GM10847 (cell line): Measurements from ENCODE around the gene XRCC4.

Experiments used
- POLR2A ChIP-seq: IDR thresholded peaks from 2 replicates; pipeline ENCODE4 v1.6.1; 2011; ENCODE audit not compliant: insufficient read length; ENCODE audit errors: extremely low read depth

XRCC4 gene

DNA sequence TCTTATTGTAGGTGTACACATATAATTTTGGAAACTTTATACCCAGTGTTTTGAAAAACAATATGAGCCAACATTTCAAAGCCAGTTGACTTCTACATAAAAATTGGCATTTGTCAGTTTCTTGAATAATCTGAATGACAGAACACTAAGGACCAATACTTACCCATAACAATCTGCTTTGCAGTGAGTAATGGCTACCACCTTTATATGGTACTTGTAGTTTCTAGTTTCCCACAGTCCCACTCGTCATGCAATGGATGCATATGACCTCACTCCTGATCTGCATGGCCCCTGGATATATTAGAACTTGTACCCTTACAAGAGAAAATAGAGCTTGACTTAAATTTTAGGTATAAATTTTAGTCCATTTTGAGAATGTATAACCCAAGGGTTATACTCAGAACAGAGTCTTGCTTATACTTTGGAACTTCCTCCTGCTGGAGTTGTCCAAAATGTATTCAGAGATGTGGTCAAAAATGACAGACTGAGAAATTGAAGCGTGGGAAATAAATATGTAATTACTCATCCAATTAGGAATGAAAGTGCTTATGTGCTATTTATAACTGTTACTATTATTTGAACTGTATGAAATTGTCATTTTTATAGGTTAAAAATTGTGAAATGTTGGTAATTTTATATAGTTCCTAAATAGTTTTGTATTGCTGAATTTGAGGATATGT is 19.5 kb downstream of the XRCC4 start:
- no peak for TF ChIP-seq POLR2A

DNA sequence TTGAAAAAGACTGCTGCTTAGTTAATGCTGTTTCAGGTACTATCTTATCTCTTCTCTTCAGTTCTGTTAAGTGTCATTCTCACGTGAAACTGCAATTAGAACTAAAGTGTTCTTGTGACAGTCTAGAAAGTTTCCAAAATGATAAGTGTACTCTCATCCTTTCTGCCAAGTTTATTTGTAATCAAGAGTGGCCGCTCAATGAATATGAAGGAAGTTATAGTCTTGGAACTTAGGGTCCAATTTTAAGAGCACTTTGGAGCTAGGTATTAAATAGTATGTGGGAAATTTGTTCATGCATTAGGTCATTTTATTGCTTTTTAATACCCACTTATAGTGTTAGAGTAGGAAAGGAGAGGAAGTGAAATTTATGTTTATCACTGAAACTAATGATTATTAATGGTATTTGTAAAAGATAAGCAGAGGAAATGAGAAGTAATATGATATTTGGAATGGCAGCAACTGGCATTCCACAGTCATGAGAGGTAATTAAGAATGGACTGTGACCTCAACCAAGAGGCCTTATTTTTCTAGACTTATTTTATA is 20.4 kb downstream of the XRCC4 start:
- TF ChIP-seq POLR2A = no peak

DNA sequence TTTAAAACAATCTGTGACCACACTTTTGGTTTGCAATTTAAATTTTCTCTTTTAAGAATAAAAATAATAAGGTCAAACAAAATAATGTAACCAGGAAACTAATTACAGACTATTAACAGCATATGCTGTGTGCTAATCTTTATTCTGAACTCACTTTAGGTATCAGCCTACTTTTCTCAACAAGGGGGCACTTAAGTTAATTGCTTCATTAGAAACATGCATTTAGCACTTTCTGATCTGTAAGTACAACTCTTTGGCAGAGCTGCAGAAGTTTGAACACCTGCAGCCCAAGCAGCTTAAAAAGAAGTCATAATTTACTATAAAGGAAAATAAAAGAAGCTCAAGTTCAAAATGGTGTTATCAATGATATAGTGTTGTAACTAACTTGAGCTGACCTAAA is 21.7 kb downstream of the XRCC4 start:
- TF ChIP-seq POLR2A = no peak

DNA sequence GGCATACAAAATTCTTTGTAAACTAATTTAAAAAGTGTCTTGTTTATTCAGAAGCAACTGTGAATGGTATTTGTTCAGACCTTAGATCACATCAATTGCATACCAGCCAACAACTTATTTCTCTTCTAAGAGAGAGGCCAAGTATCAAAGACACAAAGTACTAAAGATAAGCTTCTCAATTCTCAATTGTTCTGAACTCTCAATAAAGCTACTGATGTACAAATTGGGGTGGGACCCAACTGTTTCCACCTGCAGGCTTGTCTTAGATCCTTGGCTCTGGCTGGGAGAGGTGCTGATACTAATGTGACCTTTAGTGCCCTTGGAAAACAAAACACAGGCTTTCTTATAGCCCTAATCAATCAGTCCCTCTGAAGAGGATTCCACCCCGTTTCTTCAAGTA is 22.1 kb downstream of the XRCC4 start:
- no peak for TF ChIP-seq POLR2A

DNA sequence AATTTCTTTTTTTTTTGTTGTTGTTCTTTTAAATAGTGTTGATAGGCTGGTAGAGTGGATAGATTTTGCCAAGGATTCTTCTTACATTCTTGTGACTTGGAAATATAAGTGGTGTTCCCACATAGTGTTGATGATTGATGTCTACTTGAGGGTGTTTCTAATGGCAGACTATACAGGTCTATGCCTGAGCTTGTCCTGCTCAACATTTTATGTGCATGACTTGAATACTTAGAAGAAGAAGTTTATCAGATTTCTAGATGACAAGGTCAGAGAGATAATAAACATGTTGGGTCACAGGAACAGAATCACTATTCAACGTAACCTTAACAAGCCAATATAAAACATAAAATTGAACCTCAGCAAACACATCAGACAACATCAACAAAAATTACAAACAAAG is 24.2 kb downstream of the XRCC4 start:
- no peak for TF ChIP-seq POLR2A

DNA sequence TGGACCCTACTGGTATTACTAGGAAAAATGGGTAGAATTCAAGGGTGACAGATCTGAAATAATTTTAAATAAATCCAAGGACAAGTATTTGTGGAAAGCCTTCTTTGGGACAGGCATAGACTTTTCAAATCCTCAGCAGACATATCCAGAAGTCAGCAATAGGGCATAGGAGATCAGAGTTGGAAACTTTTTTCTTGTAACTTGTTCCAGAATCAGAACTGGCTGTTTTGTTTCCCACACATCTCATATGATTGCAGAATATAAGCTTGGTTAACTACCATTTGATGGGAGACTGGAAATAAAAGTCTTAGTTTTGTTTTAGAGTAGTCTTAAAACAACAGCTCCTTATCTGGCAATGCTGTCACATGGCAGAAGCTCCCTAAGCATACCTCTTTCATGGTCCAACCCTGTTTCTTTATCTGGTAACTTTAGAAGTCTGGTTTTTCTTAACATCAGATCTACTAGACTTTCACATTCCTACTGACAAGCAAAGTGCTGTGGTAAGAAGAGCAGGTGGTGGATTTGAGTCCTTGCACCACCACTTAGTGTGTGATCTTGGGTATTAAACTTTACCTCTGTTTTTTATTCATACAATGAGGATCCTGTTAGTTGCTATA is 25.1 kb downstream of the XRCC4 start:
- TF ChIP-seq POLR2A = no peak

DNA sequence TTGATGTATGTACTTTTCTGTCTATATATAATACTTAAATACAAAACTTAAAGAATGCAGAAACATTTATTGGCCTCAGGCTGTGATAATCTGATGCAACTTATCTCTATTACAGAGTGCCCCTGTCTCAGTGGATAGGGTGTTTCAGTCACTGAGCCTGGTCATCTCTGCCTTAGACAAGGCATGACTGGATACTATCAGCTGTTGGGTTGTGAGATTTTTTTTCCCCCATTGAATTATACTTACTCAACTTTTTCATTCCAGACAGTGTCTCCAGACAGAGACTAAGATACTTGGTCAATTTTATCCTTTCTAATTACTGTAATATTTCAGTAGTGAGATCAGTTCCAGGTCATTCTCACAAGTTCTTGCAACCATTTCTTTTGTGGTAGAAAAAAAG is 26.7 kb downstream of the XRCC4 start:
- no peak for TF ChIP-seq POLR2A

DNA sequence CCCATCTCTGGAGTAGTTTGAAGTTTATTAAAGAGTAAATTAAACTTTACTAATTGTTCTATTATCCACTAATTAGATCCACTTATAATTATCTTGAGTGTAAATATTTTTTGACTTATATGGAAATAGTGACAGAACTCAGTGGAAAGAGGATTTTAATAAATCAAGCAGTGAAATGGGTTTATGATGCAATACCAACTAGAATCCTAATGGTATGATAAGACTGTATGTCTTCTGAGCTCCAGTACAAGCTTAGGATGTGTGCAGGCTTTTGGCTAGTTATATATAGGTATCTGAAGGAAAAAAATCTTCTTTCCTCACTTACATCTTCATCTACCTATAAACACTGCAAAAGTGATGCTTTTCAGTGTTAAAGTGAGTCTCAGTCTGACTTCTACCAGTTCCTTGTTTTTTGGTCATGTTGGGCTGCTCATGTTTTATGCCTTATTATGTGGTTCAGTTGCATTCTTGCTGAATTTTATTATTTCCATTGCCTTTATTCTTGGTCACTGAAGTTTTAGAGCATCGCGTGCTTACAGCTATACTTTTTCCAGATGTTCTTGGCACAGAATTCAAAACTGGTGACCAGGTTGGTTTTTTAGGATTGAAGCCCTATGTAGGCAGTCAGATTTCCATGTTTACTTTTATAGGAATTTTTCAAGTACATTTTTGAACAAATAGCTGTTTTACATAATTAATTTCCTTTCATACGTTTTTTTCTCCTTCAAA is 30.5 kb downstream of the XRCC4 start:
- TF ChIP-seq POLR2A = no peak

DNA sequence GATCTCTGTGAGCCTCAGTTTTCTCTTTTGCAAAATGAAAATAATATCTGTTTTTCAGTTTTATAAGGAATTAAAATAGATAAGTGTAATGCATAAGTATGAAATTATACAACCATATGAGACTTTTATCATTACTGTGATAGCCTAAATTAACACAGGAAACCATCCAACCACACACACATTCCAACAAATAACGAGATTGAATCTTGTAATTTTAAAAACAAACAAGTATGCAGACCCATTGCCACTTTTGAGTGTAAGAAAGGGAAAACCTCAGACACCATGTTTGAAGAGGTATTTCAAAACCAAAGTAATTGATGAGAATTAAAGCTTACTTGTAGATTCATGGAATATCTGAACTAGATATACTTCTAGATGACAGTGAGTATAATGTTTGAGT is 32.0 kb downstream of the XRCC4 start:
- no peak for TF ChIP-seq POLR2A

DNA sequence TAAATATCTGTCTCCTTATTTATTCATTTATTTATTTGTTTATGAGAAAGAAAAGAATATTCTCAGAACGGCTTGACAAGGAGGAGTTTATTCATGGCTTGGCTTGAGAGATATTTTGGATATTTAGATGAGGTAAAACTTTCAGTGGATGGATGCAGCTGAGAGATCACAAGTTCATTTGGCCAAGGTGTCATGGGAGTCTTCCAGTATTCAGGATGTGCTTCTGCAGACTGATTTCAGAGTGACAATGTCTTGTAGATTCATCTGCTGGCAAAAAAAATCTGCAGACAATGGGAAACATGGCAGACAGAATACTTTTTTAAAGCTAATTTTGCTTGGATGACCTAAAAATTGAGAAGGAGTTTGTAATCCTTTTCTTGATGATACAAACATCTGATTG is 38.5 kb downstream of the XRCC4 start:
- TF ChIP-seq POLR2A = no peak

DNA sequence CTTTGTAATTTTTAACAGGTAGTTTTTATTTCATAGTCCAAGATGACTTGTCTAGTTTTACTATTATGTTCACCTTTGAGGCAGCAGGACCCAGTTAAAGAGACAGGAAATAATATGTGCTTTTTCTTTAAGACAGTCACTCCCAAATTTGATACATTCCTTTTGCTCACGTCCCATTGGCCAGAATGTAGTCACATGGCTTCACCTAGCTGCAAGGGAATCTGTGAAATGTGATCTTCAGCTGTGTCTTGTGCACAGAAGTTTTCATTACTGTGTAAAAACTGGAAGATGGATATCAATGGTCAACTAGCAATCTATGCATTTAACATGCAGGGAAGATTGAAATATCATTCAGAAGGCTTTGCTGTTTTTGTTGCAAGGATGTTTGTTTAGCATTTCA is 41.1 kb downstream of the XRCC4 start:
- TF ChIP-seq POLR2A = no peak

DNA sequence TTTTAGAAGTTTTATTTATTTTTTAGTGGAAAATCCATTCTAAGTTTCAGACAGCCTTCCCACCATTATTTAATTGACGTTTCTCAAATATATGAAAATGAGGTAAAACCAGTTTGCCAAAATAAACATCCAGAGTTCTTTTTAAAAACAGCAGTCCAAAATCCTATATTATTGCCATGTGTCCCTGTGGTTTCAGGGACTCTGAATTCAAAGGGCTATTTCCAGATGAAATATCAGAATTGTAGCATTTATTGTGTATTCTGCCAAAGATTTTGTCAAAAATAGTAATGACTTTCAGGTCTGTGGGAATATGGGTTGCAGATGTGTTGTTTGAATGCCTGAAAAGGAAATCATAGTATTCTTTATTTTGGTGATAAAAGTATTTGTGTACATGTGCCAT is 41.6 kb downstream of the XRCC4 start:
- TF ChIP-seq POLR2A = no peak

DNA sequence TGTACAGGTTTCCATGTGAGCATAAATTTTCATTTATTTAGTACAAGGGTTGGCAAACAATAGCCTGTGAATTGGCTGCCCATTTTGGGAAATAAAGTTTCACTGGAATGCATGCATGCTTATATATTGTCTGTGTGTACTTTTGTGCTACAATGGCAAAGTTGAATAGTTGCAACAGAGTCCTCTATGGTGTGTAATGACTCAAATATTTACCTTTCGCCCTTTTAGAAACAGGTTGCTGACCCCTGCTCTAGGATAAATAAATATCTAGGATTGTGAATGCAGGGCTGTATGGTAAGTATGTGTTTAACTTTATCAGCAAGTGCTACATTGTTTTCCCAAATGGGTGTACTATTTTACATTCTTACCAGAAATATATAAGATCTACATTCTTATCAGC is 47.2 kb downstream of the XRCC4 start:
- no peak for TF ChIP-seq POLR2A

DNA sequence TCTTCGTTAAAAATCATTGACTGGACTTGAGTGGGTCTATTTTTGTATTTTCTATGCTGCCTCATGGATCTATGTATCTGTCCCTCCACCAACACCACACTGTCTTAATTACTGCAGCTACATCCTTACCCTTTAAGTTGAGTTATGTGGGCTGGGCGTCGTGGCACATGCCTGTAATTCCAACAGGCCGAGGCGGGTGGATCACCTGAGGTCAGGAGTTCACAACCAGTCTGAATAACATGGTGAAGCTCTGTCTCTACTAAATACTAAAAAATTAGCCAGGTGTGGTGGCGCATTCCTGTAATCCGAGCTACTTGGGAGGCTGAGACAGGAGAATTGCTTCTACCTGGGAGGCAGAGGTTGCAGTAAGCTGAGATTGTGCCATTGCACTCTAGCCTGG is 48.2 kb downstream of the XRCC4 start:
- TF ChIP-seq POLR2A = no peak

DNA sequence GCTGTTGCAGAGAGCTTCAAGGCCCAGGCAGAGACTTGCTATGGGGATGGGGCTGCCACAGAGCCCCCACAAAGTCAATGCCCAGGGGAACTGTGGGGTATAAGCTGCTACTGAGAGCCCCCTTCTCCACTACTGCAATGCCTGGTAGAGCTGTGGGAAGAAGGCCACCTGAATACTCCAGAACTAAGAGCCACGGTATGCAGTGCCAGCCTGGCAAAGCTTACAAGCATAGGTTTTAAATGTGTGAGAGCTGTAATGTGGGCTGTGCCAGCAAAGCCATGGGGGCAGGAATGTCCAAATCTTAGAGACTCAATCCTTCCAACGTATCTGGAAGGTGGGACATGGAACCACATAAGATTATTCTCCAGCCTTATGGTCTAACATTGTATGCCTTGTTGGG is 49.2 kb downstream of the XRCC4 start:
- TF ChIP-seq POLR2A = no peak

DNA sequence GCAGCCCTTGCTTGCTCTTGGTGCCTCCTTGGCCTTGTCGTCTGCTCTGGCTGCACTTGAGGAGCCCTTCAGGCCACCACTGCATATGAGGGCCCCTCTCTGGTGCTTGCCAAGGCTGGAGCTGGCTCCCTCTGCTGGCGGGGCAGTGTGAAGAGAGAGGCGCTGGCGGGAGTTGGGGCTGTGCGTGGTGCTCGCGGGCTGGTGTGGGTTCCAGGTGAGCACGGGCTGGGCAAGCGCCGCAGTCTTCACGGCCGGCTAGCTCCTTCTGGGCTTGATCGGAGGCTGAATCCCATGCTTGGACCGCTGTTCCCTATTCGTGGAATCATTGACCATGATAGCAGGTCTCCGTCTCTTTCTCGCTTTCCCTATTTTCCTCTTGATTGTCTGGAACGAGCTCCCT is 56.5 kb downstream of the XRCC4 start:
- TF ChIP-seq POLR2A = no peak

DNA sequence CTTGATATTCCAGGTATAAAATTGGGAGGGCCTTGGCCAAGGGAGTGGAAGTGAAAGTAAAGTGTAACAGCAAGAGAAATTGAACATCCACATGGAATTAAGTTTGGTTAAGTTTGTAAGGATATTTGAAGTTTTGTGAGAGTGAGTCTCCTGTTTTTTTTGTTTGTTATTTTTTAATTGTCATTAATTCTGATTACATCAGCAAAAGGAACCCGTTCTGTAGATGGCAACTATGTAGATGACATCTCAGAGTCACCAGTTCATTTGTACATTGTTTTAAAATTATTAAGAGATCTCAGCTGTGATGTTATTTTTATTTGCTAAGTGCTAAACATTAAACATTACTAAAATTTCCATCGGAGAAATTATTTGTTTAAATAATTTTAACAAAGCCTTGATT is 65.2 kb downstream of the XRCC4 start:
- no peak for TF ChIP-seq POLR2A

DNA sequence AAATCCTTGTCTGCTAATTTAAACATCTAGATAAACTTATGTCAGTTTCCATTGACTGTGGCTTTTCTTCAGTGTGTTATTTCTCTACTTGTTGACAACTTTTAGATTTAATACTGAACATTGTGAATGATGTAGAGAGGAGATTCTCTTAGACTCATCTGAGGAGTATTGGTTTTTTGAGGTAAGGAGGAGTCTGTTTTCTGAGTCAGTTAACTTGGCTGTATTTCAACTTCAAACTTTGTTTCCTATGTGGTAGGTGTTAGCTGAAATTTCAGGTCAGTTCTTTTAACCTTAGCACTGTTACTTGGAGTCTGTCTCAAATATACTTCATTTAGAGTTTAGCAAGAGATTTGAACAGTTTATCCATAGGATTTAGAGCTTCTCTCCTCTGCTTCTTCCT is 67.9 kb downstream of the XRCC4 start:
- no peak for TF ChIP-seq POLR2A
